ENCODE data around the gene DISC1.
"Not testable (repeated sequence)": the region's sequence is repeated elsewhere in the genome, so short reads cannot be mapped to it uniquely, and the experiment has no call there.

The DISC1 gene

DNA sequence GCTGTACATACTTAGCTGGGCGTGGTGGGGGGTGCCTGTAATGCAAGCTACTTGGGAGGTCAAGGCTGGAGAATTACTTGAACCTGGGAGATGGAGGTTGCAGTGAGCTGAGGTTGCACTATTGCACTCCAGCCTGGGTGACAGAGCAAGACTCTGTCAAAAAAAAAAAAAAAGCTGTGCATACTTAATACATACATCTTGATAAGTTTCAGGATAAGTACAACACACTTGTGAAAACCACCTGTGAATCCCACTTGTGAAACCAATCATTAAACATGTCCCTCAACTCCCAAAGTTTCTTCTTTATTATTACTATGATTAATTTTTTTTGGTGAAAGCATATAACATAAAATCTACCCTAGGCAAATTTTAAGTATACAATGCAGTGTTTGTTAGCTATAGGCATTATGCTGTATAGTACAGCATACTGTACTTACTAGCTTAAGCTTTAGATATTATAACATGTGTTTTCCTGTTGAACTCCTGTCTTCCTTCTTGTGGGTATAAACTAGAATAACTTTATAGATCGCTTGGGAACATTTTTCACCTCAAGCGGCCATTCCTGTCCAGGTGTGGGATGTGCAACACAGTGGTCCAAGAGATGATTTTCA is 41.4 kb downstream of the DISC1 start:
- DNase-seq (ENCODE audit: low read depth in 2 of 2) = no peak

DNA sequence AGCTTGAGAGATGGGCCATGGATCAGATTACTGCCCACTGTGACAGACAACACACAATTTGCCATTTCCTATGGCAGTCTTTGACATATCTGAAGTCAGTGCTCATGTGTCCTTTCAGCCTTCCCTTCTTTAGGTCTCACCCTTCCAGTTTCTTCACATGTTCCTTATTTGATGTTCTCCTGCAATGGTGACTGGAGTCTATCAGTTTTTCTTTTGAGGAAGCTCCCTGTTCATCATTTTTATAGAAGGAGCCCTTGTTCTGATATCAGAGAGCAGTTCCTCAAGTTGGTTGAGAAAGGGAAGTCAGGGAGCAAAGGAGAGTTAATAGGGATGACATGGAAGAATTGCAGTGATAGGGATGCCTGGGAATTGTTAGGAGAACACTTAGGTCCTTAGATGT is 42.2 kb downstream of the DISC1 start:
- no peak for DNase-seq (ENCODE audit: low read depth in 2 of 2)

DNA sequence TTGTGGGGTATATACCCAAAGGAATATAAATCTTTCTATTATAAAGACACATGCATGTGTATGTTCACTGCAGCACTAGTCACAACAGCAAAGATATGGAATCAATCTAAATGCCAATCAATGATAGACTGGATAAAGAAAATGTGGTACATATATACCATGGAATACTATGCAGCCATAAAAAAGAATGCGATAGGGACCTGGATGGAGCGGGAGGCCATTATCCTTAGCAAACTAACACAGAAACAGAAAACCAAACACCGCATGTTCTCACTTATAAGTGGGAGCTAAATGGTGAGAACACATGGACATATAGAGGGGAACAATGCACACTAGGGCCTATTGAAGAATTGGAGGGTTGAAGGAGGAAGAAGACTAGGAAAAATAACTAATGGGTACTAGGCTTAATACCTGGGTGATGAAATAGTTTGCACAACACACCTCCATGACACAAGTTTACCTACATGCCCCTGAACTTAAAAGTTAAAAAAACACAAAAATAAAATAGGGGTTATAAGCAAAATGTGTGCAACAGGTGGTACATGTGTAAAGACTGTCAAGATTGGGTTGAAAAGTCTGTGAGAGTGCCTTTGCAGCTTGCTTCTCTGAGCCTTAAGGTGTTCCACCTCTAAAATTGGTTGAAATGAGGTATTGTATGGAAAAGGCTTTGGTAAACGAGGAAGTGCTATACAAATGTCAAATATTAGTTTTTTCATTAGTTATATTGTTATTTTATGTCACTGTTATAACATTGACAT is 43.5 kb downstream of the DISC1 start:
- DNase-seq (ENCODE audit: low read depth in 2 of 2) = not testable (repeated sequence)

DNA sequence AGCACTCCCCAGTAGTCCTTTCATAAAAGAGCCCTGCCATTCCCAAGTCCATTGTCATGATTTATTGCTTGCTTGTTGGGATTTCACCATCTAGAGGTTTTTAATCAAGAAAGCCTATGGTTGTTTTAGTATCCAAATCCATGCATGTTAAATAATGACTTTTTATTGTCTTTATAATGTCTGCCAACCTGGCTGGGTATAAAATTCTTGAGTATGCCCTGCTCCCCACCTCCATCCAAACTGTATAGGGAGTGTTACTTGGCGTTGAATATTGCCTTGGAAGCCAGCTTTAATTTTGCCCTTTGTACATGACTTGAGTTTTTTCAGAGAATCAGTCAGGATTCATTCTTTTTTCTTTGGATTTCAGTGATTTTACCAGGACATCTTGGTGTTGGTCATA is 44.2 kb downstream of the DISC1 start:
- DNase-seq (ENCODE audit: low read depth in 2 of 2) = no peak

DNA sequence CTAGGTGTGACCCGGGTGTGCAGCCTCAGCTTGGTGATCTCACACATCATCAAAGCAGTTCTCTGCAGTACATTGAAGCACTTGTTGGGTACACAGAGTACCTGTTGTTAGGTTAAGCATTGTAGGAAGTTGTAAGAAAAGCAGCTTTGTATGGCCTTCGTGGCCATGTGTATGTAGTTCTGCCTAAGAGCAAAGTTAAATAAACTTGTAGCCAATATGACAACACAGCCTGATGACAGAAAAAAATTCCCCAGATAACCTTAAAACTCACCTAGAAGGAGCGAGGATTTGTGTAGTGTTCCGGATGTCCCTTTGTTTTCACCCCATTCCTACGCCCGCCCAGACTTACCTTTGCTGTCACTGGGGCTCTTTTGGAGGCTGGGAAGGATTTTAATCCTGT is 48.0 kb downstream of the DISC1 start:
- DNase-seq (ENCODE audit: low read depth in 2 of 2) = no peak

DNA sequence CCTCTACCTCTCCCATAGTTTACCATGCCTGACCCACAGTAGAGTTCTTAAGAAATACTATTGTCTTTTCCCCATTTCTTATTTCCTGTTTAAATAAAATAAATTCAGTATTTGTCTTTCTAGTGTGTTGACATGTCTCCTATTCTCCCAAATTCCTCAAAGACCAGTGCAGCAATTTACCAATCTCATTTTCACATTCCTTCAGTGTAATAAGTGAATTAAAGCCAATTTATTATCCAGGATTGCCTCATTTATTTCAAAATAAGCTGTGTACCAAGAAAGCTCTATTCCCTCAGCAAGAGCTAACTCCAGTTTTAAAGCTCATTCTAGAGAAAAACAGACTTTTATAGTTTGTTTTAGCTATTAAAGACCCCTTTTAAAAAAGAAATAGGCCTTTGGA is 49.9 kb downstream of the DISC1 start:
- peak; percentile 24 to 28 for DNase-seq (ENCODE audit: low read depth in 2 of 2)

DNA sequence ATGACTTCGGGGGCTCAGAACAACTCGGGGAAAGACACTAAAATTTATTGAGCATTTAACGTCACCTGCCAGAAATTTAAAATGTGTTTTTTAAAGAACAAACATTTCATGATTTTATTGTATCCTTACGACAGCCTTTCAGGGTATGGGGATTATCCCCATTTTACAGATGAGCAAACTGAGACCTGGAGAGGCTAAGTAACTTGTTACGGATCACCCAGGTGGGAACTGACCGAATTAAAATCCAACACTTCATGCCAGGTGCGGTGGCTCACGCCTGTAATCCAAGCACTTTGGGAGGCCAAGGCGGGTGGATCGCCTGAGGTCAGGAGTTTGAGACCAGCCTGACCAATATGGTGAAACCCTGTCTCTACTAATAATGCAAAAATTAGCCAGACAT is 50.9 kb downstream of the DISC1 start:
- DNase-seq (ENCODE audit: low read depth in 2 of 2) = no peak

DNA sequence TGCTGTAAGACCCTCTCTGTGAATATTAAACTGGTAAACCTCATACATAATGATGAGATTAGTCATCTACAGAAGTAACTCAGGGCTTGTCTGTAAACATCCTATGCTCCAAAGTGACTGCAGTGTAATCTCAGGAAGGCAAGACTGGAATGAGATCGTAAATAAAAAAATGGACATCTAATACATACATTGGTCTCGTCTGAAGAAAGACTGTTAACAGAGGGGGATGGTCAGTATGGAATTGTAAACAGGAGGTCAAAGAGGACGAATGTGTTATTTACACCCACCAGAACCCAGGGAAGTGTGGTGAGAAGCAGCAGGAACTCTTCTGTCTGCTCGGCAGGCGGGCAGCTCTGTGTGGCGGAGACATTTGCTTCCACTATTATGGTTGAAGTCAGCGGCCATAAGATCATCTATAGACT is 51.4 kb downstream of the DISC1 start:
- peak; percentile 47 to 54 for DNase-seq (ENCODE audit: low read depth in 2 of 2)

DNA sequence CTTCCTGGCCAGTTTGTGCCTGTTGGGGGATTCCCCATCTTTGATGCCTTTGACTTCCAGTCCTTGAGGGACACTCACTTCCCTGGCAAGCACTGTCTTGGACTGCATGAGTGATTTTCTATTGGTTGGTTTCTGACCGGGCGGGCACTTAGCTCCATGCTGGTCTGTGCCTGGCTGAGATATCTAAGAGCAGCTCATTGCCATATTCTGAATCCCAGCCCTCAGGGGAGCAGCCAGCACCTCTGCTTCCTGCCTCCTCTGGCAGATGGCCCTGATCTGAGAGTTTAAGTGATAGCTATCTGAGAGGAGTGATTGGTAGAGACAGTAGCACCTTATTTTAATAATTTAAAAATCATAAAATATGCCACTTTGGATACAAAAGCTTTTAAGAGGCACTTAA is 52.5 kb downstream of the DISC1 start:
- DNase-seq (ENCODE audit: low read depth in 2 of 2) = no peak

DNA sequence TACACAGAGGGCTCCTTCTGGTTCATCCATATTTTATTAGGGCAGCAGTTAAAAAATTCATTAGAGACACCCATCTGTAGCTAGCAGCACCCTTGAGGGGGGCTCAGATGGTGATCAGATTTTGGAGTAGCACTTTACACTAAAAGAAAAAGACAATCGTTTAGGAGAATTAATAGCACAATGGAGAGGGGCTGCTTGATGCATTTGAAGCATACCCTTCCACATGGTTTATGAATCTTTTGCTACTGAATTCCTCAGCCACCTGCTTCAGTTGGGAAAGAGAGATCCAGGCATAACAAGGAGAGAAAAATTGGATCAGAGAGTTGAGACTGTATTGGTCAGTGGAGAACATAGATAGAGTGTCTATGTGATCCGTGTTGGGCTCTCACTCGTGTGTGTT is 54.4 kb downstream of the DISC1 start:
- no peak for DNase-seq (ENCODE audit: low read depth in 2 of 2)

DNA sequence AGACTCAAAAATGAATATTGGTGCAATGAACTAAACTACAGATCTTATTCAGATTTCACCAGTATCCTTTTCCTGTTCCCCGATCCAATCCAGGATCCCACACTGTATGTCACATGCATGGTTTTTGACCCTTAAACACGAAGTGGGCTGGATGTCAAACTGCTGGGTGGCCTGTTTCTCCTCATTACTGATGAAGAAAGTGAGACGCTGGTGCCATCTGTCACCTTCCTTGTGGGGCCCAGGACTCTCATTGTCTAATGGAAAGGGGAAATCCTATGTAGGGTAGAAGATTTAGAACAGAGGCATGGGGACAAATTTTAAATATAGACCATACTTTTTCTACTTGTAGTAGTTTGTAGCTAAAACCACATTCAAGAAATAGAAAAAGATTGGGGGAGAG is 56.2 kb downstream of the DISC1 start:
- no peak for DNase-seq (ENCODE audit: low read depth in 2 of 2)

DNA sequence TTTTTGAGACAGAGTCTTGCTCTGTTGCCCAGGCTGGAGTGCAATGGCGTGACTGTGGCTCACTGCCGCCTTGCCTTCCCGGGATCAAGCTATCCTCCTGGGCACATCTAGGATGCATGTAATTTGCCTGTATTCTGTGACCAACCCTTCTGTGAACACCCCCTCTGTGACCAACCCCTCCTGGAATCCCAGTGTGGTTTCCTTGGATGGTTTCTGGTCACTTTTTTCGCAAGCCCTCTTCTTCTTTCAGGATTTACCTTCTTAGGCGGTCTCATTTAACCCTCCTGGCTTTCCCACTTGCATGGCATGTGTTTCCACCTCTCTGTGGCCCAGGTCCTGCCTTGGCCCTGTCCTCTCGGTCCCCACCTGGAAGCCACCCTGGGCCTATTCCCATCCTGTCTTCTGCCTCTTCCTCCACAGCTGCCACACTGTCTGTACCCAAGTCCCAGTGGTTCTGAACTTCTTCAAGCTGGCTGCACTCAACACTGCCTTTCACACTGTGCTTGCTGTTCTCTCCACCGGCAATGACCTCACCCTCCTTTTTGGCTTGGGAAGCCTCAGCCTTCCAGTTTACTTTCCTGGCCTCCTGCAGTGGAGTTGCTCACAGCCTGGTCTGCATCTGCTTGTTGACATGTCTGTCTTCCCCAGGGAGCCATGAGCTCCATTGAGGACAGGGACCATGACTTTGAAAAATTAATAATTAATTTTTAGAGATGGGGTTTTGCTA is 57.0 kb downstream of the DISC1 start:
- DNase-seq (ENCODE audit: low read depth in 2 of 2) = no peak

DNA sequence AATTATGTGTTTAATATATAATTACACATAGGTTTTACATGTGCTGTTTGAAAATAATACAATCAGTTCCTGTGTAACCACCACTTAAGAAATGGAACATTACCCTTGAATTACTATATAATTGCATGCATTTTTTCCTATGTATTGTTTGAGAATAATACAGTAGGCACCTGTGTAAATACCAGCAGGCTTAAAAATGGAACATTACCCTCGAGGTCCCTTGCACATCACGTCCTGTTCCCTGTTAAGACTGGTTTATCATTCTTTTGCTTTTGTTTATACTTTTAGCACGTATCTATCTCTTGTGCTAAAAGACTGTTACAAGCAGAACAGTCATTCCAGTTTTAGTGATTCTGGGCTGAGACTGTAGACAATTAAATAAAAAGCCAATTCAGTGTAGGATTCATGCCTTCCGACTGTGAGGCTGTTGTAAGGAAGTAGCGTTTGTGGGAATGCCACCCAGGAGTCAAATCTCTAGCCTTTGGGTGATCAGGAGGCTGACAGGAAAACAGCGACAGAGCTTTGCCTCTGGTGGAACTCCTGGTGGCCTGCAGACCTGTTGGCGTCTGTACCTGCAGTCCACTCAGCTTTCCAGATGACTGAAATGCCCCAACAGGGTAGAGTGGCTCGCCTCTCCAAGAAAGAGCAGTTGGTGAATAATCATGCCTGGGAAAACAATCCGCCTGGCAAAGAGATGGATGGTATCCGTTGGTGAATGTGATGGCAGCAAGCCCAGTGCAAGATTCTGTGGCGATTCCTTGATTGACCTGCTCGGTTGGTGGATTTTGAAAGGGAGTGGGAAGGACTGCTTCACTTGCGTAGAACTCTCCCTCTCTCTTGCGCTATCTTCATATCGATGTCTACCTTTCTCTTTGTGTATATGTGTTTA is 58.0 kb downstream of the DISC1 start:
- DNase-seq (ENCODE audit: low read depth in 2 of 2) = no peak

DNA sequence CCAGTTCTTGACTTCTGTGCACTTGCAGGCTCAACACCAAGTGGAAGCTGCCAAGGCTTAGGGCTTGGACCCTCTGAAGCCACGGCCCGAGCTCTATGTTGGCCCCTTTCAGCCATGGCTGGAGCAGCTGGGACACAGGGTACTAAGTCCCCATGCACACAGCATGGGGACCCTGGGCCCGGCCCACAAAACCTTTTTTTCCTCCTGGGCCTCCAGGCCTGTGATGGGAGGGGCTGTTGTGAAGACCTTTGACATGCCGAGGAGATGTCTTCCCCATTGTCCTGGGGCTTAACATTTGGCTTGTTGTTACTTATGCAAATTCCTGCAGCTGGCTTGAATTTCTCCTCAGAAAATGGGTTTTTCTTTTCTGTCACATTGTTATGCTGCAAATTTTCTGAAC is 59.8 kb downstream of the DISC1 start:
- no peak for DNase-seq (ENCODE audit: low read depth in 2 of 2)

DNA sequence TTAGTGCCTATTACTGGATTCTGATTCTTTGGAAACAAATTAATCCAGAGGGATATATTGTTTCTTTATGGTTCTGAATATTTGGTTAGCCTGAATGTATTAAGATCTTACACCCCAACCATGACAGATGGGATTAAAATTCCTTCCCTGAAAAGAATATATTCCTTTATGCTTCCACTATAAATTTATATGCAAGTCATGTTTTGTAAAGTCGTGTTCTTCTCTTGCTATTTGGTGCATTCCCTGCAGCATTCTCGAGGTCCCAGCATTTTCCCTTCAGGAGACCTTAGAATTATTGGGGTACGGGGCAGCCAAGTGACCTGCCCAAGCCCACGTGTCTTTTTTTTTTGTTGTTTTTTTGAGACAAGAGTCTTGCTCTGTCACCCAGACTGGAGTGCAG is 62.4 kb downstream of the DISC1 start:
- DNase-seq (ENCODE audit: low read depth in 2 of 2) = no peak

DNA sequence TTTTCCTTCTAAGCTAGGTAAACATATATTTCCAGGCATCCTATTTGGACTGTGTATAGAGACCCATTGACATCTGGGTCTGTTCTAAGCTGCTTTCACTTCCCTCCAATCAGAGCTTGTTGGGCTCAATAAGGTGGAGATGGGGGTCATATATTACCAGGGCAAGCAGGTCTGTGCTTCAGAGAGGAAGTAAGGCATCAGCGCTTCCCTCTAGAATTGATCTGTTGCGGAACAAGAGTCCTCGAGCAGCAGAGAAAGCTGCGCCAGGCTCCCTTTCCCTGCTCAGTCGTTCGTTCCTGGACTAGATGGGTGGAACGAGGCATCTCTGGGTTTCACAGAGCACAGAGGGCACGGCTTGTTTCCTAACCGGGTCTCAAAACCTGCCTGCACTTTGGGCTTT is 63.5 kb downstream of the DISC1 start:
- no peak for DNase-seq (ENCODE audit: low read depth in 2 of 2)

DNA sequence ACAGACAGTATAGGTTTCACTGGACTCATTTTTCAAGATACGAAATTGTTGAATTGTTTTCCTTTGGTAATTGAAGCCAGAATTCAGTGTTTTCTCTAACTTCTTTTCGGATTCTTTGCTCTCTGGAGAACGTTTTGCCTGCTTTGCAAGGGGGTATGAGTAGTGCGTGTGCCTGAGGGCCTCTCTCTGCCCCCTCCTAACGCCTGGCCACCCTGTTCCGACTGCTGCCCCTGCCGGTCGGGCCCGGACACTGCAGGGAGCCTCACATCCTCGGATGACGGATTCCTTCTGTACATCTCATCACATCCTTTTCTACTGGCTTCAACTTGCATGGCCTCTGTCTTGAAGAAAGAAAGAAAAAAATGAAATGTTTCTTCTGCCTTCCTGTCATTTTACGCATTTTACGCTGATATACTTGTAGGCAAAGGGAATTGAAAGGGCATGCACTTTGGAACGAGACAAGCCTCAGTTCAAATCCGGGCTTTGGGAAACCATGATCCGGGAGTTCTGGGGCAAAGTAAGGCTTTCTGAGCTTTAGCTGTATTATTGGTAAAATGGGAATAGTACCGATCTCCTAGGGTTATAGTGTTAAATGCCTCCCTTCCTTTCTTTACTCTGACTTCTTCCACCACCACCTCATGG is 65.1 kb downstream of the DISC1 start:
- DNase-seq (ENCODE audit: low read depth in 2 of 2) = peak; percentile 16 to 20

DNA sequence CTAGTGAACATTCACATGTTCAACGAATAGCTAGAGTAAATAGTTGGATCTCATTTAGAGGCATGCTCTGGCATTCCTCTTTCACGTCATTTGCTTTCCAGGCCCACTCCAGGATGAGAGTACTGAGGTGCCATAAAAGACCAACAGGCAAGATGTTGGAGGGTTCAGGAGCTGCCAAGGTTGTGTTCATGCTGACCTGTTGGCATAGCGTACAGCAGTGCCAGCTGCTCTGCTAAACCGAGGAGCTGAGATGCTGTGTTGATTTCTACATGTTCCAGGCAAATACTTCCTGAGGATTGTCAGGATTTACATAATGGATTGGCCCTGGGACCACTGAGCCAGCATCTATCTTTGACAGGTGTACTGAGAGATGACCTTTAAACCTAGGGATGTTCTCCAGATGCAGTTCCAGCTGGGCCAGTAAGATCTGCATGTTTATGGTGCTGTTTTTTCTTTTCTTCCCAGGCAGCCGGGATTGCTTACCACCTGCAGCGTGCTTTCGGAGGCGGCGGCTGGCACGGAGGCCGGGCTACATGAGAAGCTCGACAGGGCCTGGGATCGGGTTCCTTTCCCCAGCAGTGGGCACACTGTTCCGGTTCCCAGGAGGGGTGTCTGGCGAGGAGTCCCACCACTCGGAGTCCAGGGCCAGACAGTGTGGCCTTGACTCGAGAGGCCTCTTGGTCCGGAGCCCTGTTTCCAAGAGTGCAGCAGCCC is 66.9 kb downstream of the DISC1 start:
- DNase-seq (ENCODE audit: low read depth in 2 of 2) = no peak

DNA sequence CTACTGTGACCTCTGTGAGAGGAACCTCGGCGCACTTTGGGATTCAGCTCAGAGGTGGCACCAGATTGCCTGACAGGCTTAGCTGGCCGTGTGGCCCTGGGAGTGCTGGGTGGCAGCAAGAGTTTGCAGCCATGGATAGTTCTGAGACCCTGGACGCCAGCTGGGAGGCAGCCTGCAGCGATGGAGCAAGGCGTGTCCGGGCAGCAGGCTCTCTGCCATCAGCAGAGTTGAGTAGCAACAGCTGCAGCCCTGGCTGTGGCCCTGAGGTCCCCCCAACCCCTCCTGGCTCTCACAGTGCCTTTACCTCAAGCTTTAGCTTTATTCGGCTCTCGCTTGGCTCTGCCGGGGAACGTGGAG is 67.5 kb downstream of the DISC1 start:
- DNase-seq (ENCODE audit: low read depth in 2 of 2) = no peak

DNA sequence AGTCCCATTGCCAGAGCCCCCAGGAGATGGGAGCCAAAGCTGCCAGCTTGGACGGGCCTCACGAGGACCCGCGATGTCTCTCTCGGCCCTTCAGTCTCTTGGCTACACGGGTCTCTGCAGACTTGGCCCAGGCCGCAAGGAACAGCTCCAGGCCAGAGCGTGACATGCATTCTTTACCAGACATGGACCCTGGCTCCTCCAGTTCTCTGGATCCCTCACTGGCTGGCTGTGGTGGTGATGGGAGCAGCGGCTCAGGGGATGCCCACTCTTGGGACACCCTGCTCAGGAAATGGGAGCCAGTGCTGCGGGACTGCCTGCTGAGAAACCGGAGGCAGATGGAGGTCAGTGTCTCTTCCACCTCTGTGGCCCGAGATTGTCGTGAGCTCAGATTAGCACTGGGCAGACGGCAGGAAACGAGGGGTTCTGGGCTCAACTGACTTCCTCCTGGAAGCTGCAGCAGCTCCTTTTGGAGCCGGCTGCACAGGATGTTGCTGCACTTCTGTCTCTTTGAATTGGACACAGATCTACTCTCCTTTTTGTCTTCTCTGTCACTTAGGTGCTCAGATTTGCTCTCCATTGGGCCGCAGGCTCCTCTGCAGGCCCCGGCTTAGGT is 68.0 kb downstream of the DISC1 start:
- DNase-seq (ENCODE audit: low read depth in 2 of 2) = no peak
